Ishikawa (cell line): ENCODE results near the gene ZNF653.

ENCODE experiments used
- CEBPB ChIP-seq: IDR thresholded peaks from 2 replicates; pipeline ENCODE4 v1.6.1; 2012
- CREB1 ChIP-seq: IDR thresholded peaks from 2 replicates; pipeline ENCODE4 v1.6.1; 2012; ENCODE audit warnings: low read depth
- EGR1 ChIP-seq: IDR thresholded peaks from 2 replicates; pipeline ENCODE4 v1.6.1; 2012
- EP300 ChIP-seq: IDR thresholded peaks from 2 replicates; pipeline ENCODE4 v1.6.1; 2012; ENCODE audit warnings: borderline replicate concordance
- FOXM1 ChIP-seq: IDR thresholded peaks from 2 replicates; pipeline ENCODE4 v1.6.1; 2012; ENCODE audit warnings: low read depth, borderline replicate concordance
- MAX ChIP-seq: IDR thresholded peaks from 2 replicates; pipeline ENCODE4 v1.6.1; 2012
- NFIC ChIP-seq: IDR thresholded peaks from 2 replicates; pipeline ENCODE4 v1.6.1; 2012
- RAD21 ChIP-seq: IDR thresholded peaks from 2 replicates; pipeline ENCODE4 v1.6.1; 2012; ENCODE audit warnings: low read depth
- REST ChIP-seq: IDR thresholded peaks from 2 replicates; pipeline ENCODE4 v1.6.1; 2012; ENCODE audit warnings: low read depth, mild to moderate bottlenecking
- TAF1 ChIP-seq: IDR thresholded peaks from 2 replicates; pipeline ENCODE4 v1.6.1; 2012; ENCODE audit warnings: low read depth, mild to moderate bottlenecking
- TCF12 ChIP-seq: IDR thresholded peaks from 2 replicates; pipeline ENCODE4 v1.6.1; 2012; ENCODE audit warnings: low read depth
- TEAD4 ChIP-seq: IDR thresholded peaks from 2 replicates; pipeline ENCODE4 v1.6.1; 2012
- YY1 ChIP-seq: IDR thresholded peaks from 2 replicates; pipeline ENCODE4 v1.6.1; 2012; ENCODE audit warnings: low read depth
- ZBTB7A ChIP-seq: IDR thresholded peaks from 2 replicates; pipeline ENCODE4 v1.6.1; 2012; ENCODE audit warnings: low read depth
- TF ChIP-seq, protein P1 (sequence below): IDR thresholded peaks from 2 replicates; pipeline ENCODE4 v1.6.1; 2012

Gene ZNF653

DNA sequence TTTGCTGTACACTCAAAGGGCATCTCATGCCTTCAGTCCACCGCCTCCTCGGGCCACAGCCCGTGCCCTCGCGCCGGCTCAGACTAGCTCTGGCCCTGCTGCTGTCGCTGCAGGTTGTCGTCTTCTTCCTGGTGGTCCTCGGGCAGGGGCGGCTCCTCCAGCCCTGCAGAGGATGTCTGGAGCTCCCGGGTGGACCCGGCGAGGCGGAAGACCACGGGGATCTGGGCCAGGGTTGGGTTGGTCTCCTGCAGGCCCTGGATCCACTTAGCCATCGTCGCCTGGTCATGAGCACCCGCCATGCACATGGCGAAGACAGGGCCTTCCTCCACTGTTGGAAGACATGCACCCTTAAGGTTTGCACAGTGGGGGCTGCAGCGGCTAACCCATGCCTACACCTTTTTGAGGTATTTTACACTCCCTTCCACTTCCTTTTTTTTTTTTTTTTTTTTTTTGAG, 489 bp upstream of the ZNF653 start:
- TF ChIP-seq EGR1 (no peak), ZBTB7A (no peak), FOXM1 (no peak), RAD21 (no peak), TCF12 (0 out of 2 replicates have a peak, but pooled peaks have one; percentile 0)

DNA sequence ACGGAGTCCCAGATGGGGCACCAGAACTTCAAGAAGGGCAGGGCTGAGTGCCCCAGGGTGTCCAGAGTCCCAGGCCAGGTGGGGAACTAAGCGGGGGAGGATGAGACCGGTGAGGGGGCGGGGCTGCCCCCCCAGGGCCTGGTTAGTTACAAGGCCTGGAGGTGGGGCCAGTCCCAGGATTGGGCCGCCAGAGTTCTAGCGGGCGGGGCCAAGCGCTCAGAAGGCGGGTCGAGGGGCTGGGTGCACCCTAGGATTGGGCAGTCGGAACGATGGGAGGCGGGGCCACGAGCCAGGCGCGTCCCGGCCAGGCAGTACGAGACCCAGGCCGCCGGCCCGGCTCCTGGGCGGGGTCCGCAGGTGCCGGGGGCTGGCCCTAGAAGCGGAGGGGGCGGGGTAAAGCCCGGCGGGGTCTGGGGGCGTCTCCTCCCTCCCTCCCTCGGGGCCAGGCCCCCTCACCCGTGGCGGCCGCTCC, 571 bp downstream of the ZNF653 start:
- TF ChIP-seq TAF1 (0 out of 2 replicates have a peak, but pooled peaks have one; percentile 32), ZBTB7A (peak; percentile 91), EGR1 (peak; percentile 81), CREB1 (peak; percentile 27), TCF12 (no peak)

- TF ChIP-seq NFIC (no peak), MAX (no peak), EGR1 (no peak), REST (no peak), ZBTB7A (no peak), FOXM1 (no peak), CREB1 (no peak; the same call in 1 of the 2 replicates)
Observed at GRCh38 chr19:11504502-11505031, 1.1 kb downstream of the ZNF653 start.

- no peak for TF ChIP-seq TEAD4
- TF ChIP-seq CREB1: no peak
- TF ChIP-seq ZBTB7A: no peak
- no peak for TF ChIP-seq NFIC
- no peak for TF ChIP-seq TAF1
- TF ChIP-seq CEBPB: no peak
Observed at GRCh38 chr19:11499890-11500420, 5.7 kb downstream of the ZNF653 start.

DNA sequence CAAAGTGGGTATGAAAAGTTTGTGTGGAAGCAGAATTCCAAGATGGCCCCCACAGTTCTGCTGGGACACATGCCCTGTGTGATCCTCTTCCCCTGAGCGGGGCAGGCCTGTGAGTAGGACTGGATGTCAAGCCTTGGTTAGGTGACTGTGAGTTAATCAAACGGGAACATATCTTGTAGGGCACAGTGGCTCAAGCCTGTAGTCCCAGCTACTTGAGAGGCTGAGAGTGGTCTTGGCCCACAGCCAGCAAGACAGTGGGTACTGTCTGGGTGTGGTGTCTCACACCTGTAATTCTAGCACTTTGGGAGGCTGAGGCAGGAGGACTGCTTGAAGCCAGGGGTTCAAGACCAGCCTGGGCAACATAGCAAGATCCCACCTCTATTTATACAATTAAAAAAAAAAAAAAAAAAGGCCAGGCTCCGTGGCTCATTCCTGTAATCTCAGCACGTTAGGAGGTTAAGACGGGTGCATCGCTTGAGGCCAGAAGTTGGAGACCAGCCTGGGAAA, 6.4 kb downstream of the ZNF653 start:
- TF ChIP-seq NFIC (no peak), TCF12 (no peak)

DNA sequence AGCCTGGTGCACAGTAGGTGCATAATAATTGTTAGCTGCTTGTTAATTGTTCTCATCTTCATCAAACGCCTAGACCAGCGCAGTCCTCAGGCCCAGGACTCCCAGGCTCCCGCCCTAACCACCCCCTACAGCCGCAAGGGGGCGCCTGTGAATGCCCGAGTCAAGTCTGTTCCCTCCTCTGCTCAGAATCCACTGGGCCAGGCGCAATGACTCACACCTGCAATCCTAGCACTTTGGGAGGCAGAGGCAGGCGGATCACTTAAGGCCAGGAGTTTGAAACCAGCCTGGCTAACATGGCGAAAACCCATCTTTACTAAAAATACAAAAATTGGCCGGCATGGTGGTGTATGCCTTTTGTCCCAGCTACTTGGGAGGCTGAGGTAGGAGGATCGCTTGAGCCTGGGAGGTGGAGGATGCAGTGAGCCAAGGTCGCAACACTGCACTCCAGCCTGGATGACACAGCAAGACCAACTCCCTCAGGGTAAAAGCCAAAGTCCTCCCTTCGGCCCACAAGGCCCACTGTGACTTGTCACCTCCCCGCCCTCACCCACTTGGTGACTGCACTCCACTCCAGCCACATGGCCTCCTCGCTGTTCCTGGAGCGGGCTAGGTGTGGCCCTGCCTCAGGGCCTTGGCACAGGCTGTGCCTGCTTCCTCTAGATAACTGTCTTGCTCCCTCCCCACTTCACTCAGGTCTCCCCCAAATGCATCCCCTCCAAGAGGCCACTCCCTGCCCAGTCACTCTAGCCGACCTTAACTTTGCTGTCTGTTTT, 9.1 kb downstream of the ZNF653 start:
- peak; percentile 61 for TF ChIP-seq RAD21
- TF ChIP-seq FOXM1: no peak
- no peak for TF ChIP-seq TAF1
- TF ChIP-seq, protein P1, sequence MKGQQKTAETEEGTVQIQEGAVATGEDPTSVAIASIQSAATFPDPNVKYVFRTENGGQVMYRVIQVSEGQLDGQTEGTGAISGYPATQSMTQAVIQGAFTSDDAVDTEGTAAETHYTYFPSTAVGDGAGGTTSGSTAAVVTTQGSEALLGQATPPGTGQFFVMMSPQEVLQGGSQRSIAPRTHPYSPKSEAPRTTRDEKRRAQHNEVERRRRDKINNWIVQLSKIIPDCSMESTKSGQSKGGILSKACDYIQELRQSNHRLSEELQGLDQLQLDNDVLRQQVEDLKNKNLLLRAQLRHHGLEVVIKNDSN: no peak

- TF ChIP-seq TEAD4 (no peak), MAX (no peak), FOXM1 (no peak), EGR1 (no peak), TCF12 (no peak), EP300 (no peak), TAF1 (no peak), YY1 (no peak), RAD21 (no peak), NFIC (no peak), ZBTB7A (no peak), CREB1 (no peak), CEBPB (no peak)
- TF ChIP-seq, protein P1: no peak
Observed at GRCh38 chr19:11495885-11496284, 9.8 kb downstream of the ZNF653 start.

DNA sequence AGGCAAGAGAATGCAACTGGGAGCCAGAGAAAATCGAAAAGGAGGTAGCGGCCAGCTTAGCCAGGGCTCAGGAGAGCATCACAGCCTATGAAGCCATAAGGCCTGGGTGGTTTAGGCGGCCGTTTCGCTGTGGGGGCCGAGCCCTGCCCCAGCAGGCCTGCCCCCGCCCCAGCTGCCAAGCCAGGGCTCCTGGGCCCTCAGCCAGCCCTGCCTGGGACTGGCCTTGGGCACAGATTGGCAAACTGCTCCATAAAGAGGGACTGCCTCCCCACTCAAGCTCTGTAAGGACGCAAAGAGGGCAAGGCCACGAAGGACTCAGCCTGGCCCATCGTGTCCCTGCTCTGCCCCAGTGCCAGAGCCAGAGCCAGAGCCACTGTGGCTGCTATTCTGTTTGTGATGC, 10.2 kb downstream of the ZNF653 start:
- TF ChIP-seq CREB1 (no peak), TAF1 (no peak), EGR1 (no peak), ZBTB7A (no peak), TCF12 (no peak), EP300 (no peak), FOXM1 (no peak), YY1 (no peak), CEBPB (no peak), RAD21 (no peak), REST (no peak), MAX (no peak), TEAD4 (no peak), NFIC (no peak)
- TF ChIP-seq, protein P1: no peak
